SK-N-SH treated with all-trans-retinoic acid at 6 μM for 48 hours (cell line): ENCODE measurements around the gene CD46.

Source experiments
- ATAC-seq: fragments of 200-7000 bp; cut with Tn5 transposase; 3 replicates; pipeline ENCODE4 v1.9.1; 2020; ENCODE audit warnings: mild to moderate bottlenecking, moderate library complexity
- ARNTL ChIP-seq: fragments of 450-650 bp; formaldehyde crosslinking; IDR thresholded peaks from 2 replicates; pipeline ENCODE4 v1.5.0; 2020; ENCODE audit warnings: low read depth, mild to moderate bottlenecking, moderate library complexity, borderline replicate concordance
- BACH2 ChIP-seq: fragments of 250-450 bp; sonication (Bioruptor Pico); IDR thresholded peaks from 2 replicates; pipeline ENCODE4 v1.9.0; 2021; ENCODE audit warnings: mild to moderate bottlenecking, borderline replicate concordance
- CSDC2 ChIP-seq: fragments of 250-450 bp; sonication (Bioruptor Pico); IDR thresholded peaks from 2 replicates; pipeline ENCODE4 v1.5.0; 2020; ENCODE audit warnings: mild to moderate bottlenecking, moderate library complexity
- CSRNP3 ChIP-seq: fragments of 250-450 bp; sonication (Bioruptor Pico); IDR thresholded peaks from 2 replicates; pipeline ENCODE4 v1.5.1; 2021; ENCODE audit warnings: mild to moderate bottlenecking, moderate library complexity
- ESRRG ChIP-seq: fragments of 250-450 bp; sonication (Bioruptor Pico); IDR thresholded peaks from 2 replicates; pipeline ENCODE4 v1.6.1; 2021; ENCODE audit warnings: mild to moderate bottlenecking
- GLIS3 ChIP-seq: fragments of 250-450 bp; sonication (Bioruptor Pico); IDR thresholded peaks from 2 replicates; pipeline ENCODE4 v1.5.0; 2020; ENCODE audit warnings: mild to moderate bottlenecking, moderate library complexity
- ISL1 ChIP-seq: fragments of 250-450 bp; sonication (Bioruptor Pico); IDR thresholded peaks from 2 replicates; pipeline ENCODE4 v2.1.2; 2022; ENCODE audit warnings: mild to moderate bottlenecking, moderate library complexity
- OSR1 ChIP-seq: fragments of 250-450 bp; sonication (Bioruptor Pico); IDR thresholded peaks from 2 replicates; pipeline ENCODE4 v1.8.0; 2022; ENCODE audit warnings: moderate library complexity, mild to moderate bottlenecking, inconsistent platforms
- PATZ1 ChIP-seq: fragments of 250-450 bp; sonication (Bioruptor Pico); IDR thresholded peaks from 2 replicates; pipeline ENCODE4 v1.8.0; 2020; ENCODE audit warnings: mild to moderate bottlenecking, moderate library complexity, borderline replicate concordance
- POU6F1 ChIP-seq: fragments of 250-450 bp; sonication (Bioruptor Pico); IDR thresholded peaks from 2 replicates; pipeline ENCODE4 v1.8.0; 2021; ENCODE audit warnings: low read depth, mild to moderate bottlenecking, moderate library complexity, borderline replicate concordance
- PPARA ChIP-seq: fragments of 250-450 bp; sonication (Bioruptor Pico); IDR thresholded peaks from 2 replicates; pipeline ENCODE4 v1.5.0; 2020; ENCODE audit warnings: mild to moderate bottlenecking, borderline replicate concordance
- RARB ChIP-seq: fragments of 250-450 bp; sonication (Bioruptor Pico); IDR thresholded peaks from 2 replicates; pipeline ENCODE4 v1.8.0; 2021; ENCODE audit warnings: mild to moderate bottlenecking, moderate library complexity
- SNAI2 ChIP-seq: fragments of 250-450 bp; sonication (Bioruptor Pico); IDR thresholded peaks from 2 replicates; pipeline ENCODE4 v1.5.0; 2020; ENCODE audit warnings: mild to moderate bottlenecking, moderate library complexity
- TCF4 ChIP-seq: fragments of 250-450 bp; sonication (Bioruptor Pico); IDR thresholded peaks from 2 replicates; pipeline ENCODE4 v1.8.0; 2021; ENCODE audit warnings: mild to moderate bottlenecking, moderate library complexity, borderline replicate concordance
- TOX ChIP-seq: fragments of 250-450 bp; sonication (Bioruptor Pico); IDR thresholded peaks from 2 replicates; pipeline ENCODE4 v1.8.0; 2021; ENCODE audit warnings: mild to moderate bottlenecking, moderate library complexity, borderline replicate concordance
- TSHZ2 ChIP-seq: fragments of 250-450 bp; sonication (Bioruptor Pico); IDR thresholded peaks from 2 replicates; pipeline ENCODE4 v1.5.0; 2020; ENCODE audit warnings: mild to moderate bottlenecking, moderate library complexity
- ZC3H10 ChIP-seq: fragments of 250-450 bp; sonication (Bioruptor Pico); IDR thresholded peaks from 2 replicates; pipeline ENCODE4 v1.5.1; 2021; ENCODE audit warnings: mild to moderate bottlenecking, moderate library complexity
- ZNF565 ChIP-seq: fragments of 450-650 bp; formaldehyde crosslinking; conservative IDR thresholded peaks from 2 replicates; pipeline ENCODE4 v1.5.0; 2020; ENCODE audit warnings: low read depth, mild to moderate bottlenecking, moderate library complexity
- ZNF8 ChIP-seq: fragments of 450-650 bp; formaldehyde crosslinking; IDR thresholded peaks from 2 replicates; pipeline ENCODE4 v1.5.0; 2020; ENCODE audit warnings: mild to moderate bottlenecking, moderate library complexity
- TF ChIP-seq, protein P1 (sequence below): fragments of 250-450 bp; sonication (Bioruptor Pico); IDR thresholded peaks from 2 replicates; pipeline ENCODE4 v1.5.1; 2020; ENCODE audit warnings: low read depth, mild to moderate bottlenecking, moderate library complexity

CD46 gene

DNA sequence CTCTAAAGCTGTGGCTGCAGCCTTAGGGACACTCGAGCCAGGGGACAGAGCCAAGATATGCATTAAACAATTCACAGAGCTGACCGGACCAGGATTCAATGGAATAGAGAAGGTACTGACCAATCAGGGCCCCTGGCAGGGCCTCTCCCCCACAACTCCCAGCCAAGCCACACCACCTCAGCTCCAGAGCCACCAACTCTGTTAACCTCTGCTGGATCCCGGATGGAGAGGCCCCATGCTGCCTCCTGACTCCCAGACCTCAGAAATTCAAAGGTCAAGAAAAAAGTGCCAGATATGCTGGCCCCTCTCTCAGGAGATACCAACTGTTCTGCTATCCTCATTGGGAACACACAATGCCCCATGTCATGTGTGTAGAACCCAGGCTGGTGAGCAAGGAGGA lies 62.1 kb downstream of the CD46 start:
- ATAC-seq: no peak
- no peak for TF ChIP-seq POU6F1
- no peak for TF ChIP-seq CSDC2
- TF ChIP-seq ZNF565 (CRISPR knock-in tag): no peak
- no peak for TF ChIP-seq ZNF8 (CRISPR knock-in tag)
- TF ChIP-seq, protein P1, sequence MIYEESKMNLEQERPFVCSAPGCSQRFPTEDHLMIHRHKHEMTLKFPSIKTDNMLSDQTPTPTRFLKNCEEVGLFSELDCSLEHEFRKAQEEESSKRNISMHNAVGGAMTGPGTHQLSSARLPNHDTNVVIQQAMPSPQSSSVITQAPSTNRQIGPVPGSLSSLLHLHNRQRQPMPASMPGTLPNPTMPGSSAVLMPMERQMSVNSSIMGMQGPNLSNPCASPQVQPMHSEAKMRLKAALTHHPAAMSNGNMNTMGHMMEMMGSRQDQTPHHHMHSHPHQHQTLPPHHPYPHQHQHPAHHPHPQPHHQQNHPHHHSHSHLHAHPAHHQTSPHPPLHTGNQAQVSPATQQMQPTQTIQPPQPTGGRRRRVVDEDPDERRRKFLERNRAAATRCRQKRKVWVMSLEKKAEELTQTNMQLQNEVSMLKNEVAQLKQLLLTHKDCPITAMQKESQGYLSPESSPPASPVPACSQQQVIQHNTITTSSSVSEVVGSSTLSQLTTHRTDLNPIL: no peak
- no peak for TF ChIP-seq TCF4 (CRISPR knock-in tag)
- TF ChIP-seq CSRNP3 (CRISPR knock-in tag): no peak
- no peak for TF ChIP-seq OSR1 (CRISPR knock-in tag)
- no peak for TF ChIP-seq GLIS3 (CRISPR knock-in tag)
- no peak for TF ChIP-seq PATZ1 (CRISPR knock-in tag)
- TF ChIP-seq TSHZ2 (CRISPR knock-in tag): no peak
- no peak for TF ChIP-seq SNAI2 (CRISPR knock-in tag)
- TF ChIP-seq ESRRG (CRISPR knock-in tag): no peak
- TF ChIP-seq TOX (CRISPR knock-in tag): no peak
- no peak for TF ChIP-seq BACH2 (CRISPR knock-in tag)
- no peak for TF ChIP-seq RARB
- TF ChIP-seq ARNTL (CRISPR knock-in tag): no peak
- TF ChIP-seq, all 23 proteins: peak for 0

DNA sequence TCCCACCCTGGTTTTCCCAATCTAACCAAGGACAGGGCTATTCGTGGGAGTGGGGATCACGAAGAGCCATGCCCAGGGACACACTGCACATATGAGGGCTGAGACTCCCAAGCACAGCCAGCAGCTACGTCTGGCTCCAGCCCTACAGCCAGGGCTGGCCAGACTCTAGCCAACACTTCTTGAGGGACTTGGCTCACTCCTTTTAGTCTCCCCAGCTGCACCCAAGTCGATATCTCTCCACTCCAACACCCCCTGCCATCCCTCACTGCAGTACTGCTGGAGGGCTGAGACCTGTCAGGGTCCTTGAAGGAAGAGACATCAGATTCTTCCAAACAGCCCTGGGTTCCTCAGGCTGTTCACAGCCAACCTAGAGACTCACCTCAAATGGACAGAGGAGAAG lies 62.6 kb downstream of the CD46 start:
- no peak for ATAC-seq

More for the DNA sequence above, 62.6 kb downstream of the CD46 start:
- TF ChIP-seq ISL1 (no peak), PATZ1 (CRISPR knock-in tag) (no peak), BACH2 (CRISPR knock-in tag) (no peak), RARB (no peak), POU6F1 (no peak), GLIS3 (CRISPR knock-in tag) (no peak), PPARA (CRISPR knock-in tag) (no peak), ESRRG (CRISPR knock-in tag) (no peak), ZC3H10 (CRISPR knock-in tag) (no peak), ZNF565 (CRISPR knock-in tag) (no peak), CSRNP3 (CRISPR knock-in tag) (no peak)
